Fibroblast of villous mesenchyme (primary cell): ENCODE measurements around the gene ZNF106. TPM values are rescaled to one million over a fixed set of nuclear protein-coding genes. Genes with fewer than 3 reads are reported as not detected.
A peak's percentile ranks its signal among the peaks of the same experiment; 100 is the strongest.

Source experiments
- DNase-seq: peaks from one replicate; pipeline ENCODE4 v3.0.0-alpha.2; 2010; ENCODE audit warnings: low read depth
- H3K4me3 ChIP-seq: 2 replicates; pipeline ENCODE4 v1.5.1; 2011; ENCODE audit warnings: low read depth, mild to moderate bottlenecking, low read length
- CTCF ChIP-seq: IDR thresholded peaks from 2 replicates; pipeline ENCODE4 v1.5.1; 2012; ENCODE audit warnings: low read depth, mild to moderate bottlenecking, low read length; ENCODE audit not compliant: insufficient read depth
- total RNA-seq: library from RNA; depleted of rRNA; stranded (reverse); fragments of >200 nt; gene quantifications from 2 replicates; pipeline ENCODE4 v1.2.3, GENCODE V29; 2012

Gene ZNF106
- total RNA-seq, 1 donor: 90.2 TPM

- DNase-seq: no peak
- no peak for TF ChIP-seq CTCF
- no peak overlapping the region for H3K4me3 ChIP-seq
Observed at GRCh38 chr15:42448281-42448680, 42.7 kb downstream of the ZNF106 start.

GRCh38 chr15:42447599-42447998 is 43.3 kb downstream of the ZNF106 start:
- DNase-seq: no peak
- no peak overlapping the region for H3K4me3 ChIP-seq
- no peak for TF ChIP-seq CTCF

GRCh38 chr15:42445551-42445950 is 45.4 kb downstream of the ZNF106 start:
- TF ChIP-seq CTCF: no peak
- no peak for DNase-seq
- H3K4me3 ChIP-seq: no peak overlapping the region

GRCh38 chr15:42444415-42445063 is 46.4 kb downstream of the ZNF106 start:
- no peak overlapping the region for H3K4me3 ChIP-seq
- DNase-seq: peak; percentile 46
- peak; percentile 10 for TF ChIP-seq CTCF

GRCh38 chr15:42427429-42428223 is 63.3 kb downstream of the ZNF106 start:
- TF ChIP-seq CTCF: no peak
- DNase-seq: peak; percentile 31
- no peak overlapping the region for H3K4me3 ChIP-seq

GRCh38 chr15:42421376-42421775 is 69.6 kb downstream of the ZNF106 start:
- no peak for TF ChIP-seq CTCF
- DNase-seq: no peak
- H3K4me3 ChIP-seq: no peak overlapping the region

- TF ChIP-seq CTCF: no peak
- H3K4me3 ChIP-seq: no peak overlapping the region
- DNase-seq: no peak
Observed at GRCh38 chr15:42419369-42419768, 71.6 kb downstream of the ZNF106 start.
